Ascending aorta (tissue), 2 donors: Measurements from ENCODE around the gene VWA8. TPM values are rescaled to one million over a fixed set of nuclear protein-coding genes. Genes with fewer than 3 reads are reported as not detected.

Source experiments
- DNase-seq, 2 donors: peaks; one replicate each; pipeline ENCODE4 v3.0.0-alpha.2; 2019; ENCODE audit warnings: low spot score in 2 of 2
- H3K27ac ChIP-seq, 2 donors: fragments of 200-600 bp; sonication (generic); one replicate each; pipeline ENCODE4 v1.5.1; 2016 to 2017; ENCODE audit warnings: mild to moderate bottlenecking in 1 of 2
- H3K27me3 ChIP-seq: fragments of 200-600 bp; sonication (generic); one replicate; pipeline ENCODE4 v1.5.1; 2017
- H3K36me3 ChIP-seq, 2 donors: fragments of 200-600 bp; sonication (generic); one replicate each; pipeline ENCODE4 v1.5.1; 2016
- H3K4me1 ChIP-seq, 2 donors: fragments of 200-600 bp; sonication (generic); one replicate each; pipeline ENCODE4 v1.5.1; 2016 to 2017; ENCODE audit warnings: mild to moderate bottlenecking in 1 of 2
- H3K4me3 ChIP-seq, 2 donors: fragments of 200-600 bp; sonication (generic); one replicate each; pipeline ENCODE4 v1.5.1; 2016 to 2017; ENCODE audit warnings: mild to moderate bottlenecking in 1 of 2
- H3K9me3 ChIP-seq, 2 donors: fragments of 200-600 bp; sonication (generic); one replicate each; pipeline ENCODE4 v1.5.1; 2016
- CTCF ChIP-seq, 3 experiments: fragments of 200-600 bp in 2 of 3; fragments of 450-650 bp in 1 of 3; sonication (generic) in 2 of 3; IDR thresholded peaks; one replicate each; pipeline ENCODE4 v1.5.1; 2016 to 2019; ENCODE audit warnings: antibody characterized with exemption in 3 of 3, mild to moderate bottlenecking in 1 of 3, moderate library complexity in 1 of 3
- intact Hi-C: fragments of 100-400 bp; cut with DNase I; formaldehyde crosslinking; loops from one replicate; pipeline ENCODE4 v1.15.1; 2023
- total RNA-seq: library from RNA; depleted of rRNA; stranded (reverse); fragments of >200 nt; gene quantifications from one replicate; pipeline ENCODE4 v1.1.0, GENCODE V29; 2016

Gene VWA8
- total RNA-seq, 1 donor from 2014 or later, result 10.4 TPM

- TF ChIP-seq CTCF (IDR thresholded peaks at IDR 0.05), result no peak
- H3K36me3 ChIP-seq, result no peaks in the 10 kb centered on the region
- DNase-seq, result no peak
- no peaks in the 10 kb centered on the region for H3K9me3 ChIP-seq
- H3K27me3 ChIP-seq, result no peaks in the 10 kb centered on the region
- no peak overlapping the region for H3K4me3 ChIP-seq
- intact Hi-C loops, result loop anchor here (5.0 kb wide), 1 partner anchor 77 kb away; no protein-coding TSS in a partner anchor
- no peak overlapping the region for H3K27ac ChIP-seq
- H3K4me1 ChIP-seq, result peaks cover 0 to 11% of the 10 kb centered on the region in 2 donors
Measured at GRCh38 chr13:41654796-41655195, 306.1 kb downstream of the VWA8 start.

- H3K4me1 ChIP-seq, result peaks cover 0 to 14% of the 10 kb centered on the region in 2 donors
- DNase-seq, result no peak
- H3K9me3 ChIP-seq, result no peaks in the 10 kb centered on the region
- no peaks in the 10 kb centered on the region for H3K36me3 ChIP-seq
- no peak overlapping the region for H3K27ac ChIP-seq
- intact Hi-C loops, result loop anchor here (1.0 to 5.0 kb wide), 4 partner anchors 76 to 300 kb away; partner anchors contain the start of gene RGCC
- H3K27me3 ChIP-seq, result no peaks in the 10 kb centered on the region
- TF ChIP-seq CTCF (IDR thresholded peaks at IDR 0.05), result peak; percentile 49 to 70 (median 64)
- no peak overlapping the region for H3K4me3 ChIP-seq
Measured at GRCh38 chr13:41652735-41653361, 308.1 kb downstream of the VWA8 start.

GRCh38 chr13:41651413-41652058 is 309.4 kb downstream of the VWA8 start:
- no peaks in the 10 kb centered on the region for H3K9me3 ChIP-seq
- H3K4me1 ChIP-seq, result peaks cover 0 to 27% of the 10 kb centered on the region in 2 donors
- no peaks in the 10 kb centered on the region for H3K27me3 ChIP-seq
- intact Hi-C loops, result loop anchor here (1.0 to 5.0 kb wide), 4 partner anchors 74 to 298 kb away; partner anchors contain the start of gene RGCC
- DNase-seq, result no peak
- no peak overlapping the region for H3K4me3 ChIP-seq
- peak overlapping the region in 1 of 2 donors; percentile 40 for H3K27ac ChIP-seq
- no peaks in the 10 kb centered on the region for H3K36me3 ChIP-seq
- TF ChIP-seq CTCF (IDR thresholded peaks at IDR 0.05), result no peak

GRCh38 chr13:41650706-41651105 is 310.2 kb downstream of the VWA8 start:
- intact Hi-C loops, result loop anchor here (5.0 kb wide), 1 partner anchor 73 kb away; no protein-coding TSS in a partner anchor
- Histone ChIP-seq H3K4me1 (peaks cover 5 to 35% of the 10 kb centered on the region in 2 donors), H3K27ac (no peak overlapping the region), H3K9me3 (no peaks in the 10 kb centered on the region), H3K4me3 (no peak overlapping the region), H3K27me3 (no peaks in the 10 kb centered on the region), H3K36me3 (no peaks in the 10 kb centered on the region)
- no peak for TF ChIP-seq CTCF (IDR thresholded peaks at IDR 0.05)
- no peak for DNase-seq

GRCh38 chr13:41649659-41650058 is 311.2 kb downstream of the VWA8 start:
- peaks cover 6 to 38% of the 10 kb centered on the region in 2 donors for H3K4me1 ChIP-seq
- intact Hi-C loops, result loop anchor here (5.0 to 10.0 kb wide), 3 partner anchors 47 to 585 kb away; partner anchors contain the start of gene WBP4
- H3K9me3 ChIP-seq, result no peaks in the 10 kb centered on the region
- H3K36me3 ChIP-seq, result no peaks in the 10 kb centered on the region
- no peak for DNase-seq
- peak in 2 of 3 experiments; percentile 10 to 21 for TF ChIP-seq CTCF (IDR thresholded peaks at IDR 0.05)
- no peak overlapping the region for H3K27ac ChIP-seq
- no peaks in the 10 kb centered on the region for H3K27me3 ChIP-seq
- no peak overlapping the region for H3K4me3 ChIP-seq
